Transverse colon (tissue), 4 donors: Measurements from ENCODE around the gene GOLGA6L9.
"Not testable (repeated sequence)": the region's sequence is repeated elsewhere in the genome, so short reads cannot be mapped to it uniquely, and the experiment has no call there.

ENCODE experiments used
- CTCF ChIP-seq, 5 experiments: fragments of 200-600 bp in 3 of 5; fragments of 450-650 bp in 2 of 5; sonication (generic) in 3 of 5; IDR thresholded peaks; 1 replicate in 2 of 5; 2 replicates in 3 of 5; pipeline ENCODE4 v1.5.1; 2016 to 2017; ENCODE audit warnings: antibody characterized with exemption in 5 of 5, inconsistent platforms in 3 of 5, mild to moderate bottlenecking in 2 of 5, moderate library complexity in 1 of 5
- EP300 ChIP-seq: sonication (generic); formaldehyde crosslinking; IDR thresholded peaks from one replicate; pipeline ENCODE4 v1.6.1; 2017; ENCODE audit warnings: antibody characterized with exemption, low read depth
- POLR2A ChIP-seq: fragments of 450-650 bp; IDR thresholded peaks from one replicate; pipeline ENCODE4 v1.6.1; 2016; ENCODE audit warnings: antibody characterized with exemption, mild to moderate bottlenecking, moderate library complexity
- POLR2AphosphoS5 ChIP-seq, 3 donors: sonication (generic); formaldehyde crosslinking; IDR thresholded peaks; one replicate each; pipeline ENCODE4 v1.6.1; 2016; ENCODE audit warnings: antibody characterized with exemption in 3 of 3

- not testable (repeated sequence) for TF ChIP-seq CTCF (IDR thresholded peaks at IDR 0.05); EP300; POLR2A; POLR2AphosphoS5 (IDR thresholded peaks at IDR 0.05)
These were observed 18.0 kb upstream of the GOLGA6L9 start for GRCh38 chr15:82411595-82411994.
